Activated gamma-delta T cell treated with Interleukin-2 at 50 U/mL for 16 hours (primary cell): Measurements from ENCODE around the gene ABI3.
"Not testable (repeated sequence)": the region's sequence is repeated elsewhere in the genome, so short reads cannot be mapped to it uniquely, and the experiment has no call there.

Experiments used
- DNase-seq: peaks from one replicate; pipeline ENCODE4 v3.0.0-alpha.2; 2020

ABI3 gene

GRCh38 chr17:49254066-49254465 is 43.6 kb downstream of the ABI3 start:
- DNase-seq = no peak

- no peak for DNase-seq
These were observed 44.6 kb downstream of the ABI3 start for GRCh38 chr17:49255125-49255524.

- DNase-seq = no peak
These were observed 47.9 kb downstream of the ABI3 start for GRCh38 chr17:49258394-49258793.

GRCh38 chr17:49259663-49260010 is 49.1 kb downstream of the ABI3 start:
- no peak for DNase-seq

- DNase-seq = peak; percentile 43
These were observed 49.7 kb downstream of the ABI3 start for GRCh38 chr17:49260011-49260816.

- no peak for DNase-seq
These were observed 50.3 kb downstream of the ABI3 start for GRCh38 chr17:49260817-49261291.

GRCh38 chr17:49261540-49261939 is 51.0 kb downstream of the ABI3 start:
- DNase-seq = not testable (repeated sequence)

GRCh38 chr17:49266233-49266632 is 55.7 kb downstream of the ABI3 start:
- DNase-seq = no peak

- DNase-seq = no peak
These were observed 57.4 kb downstream of the ABI3 start for GRCh38 chr17:49267912-49268311.

GRCh38 chr17:49269356-49269755 is 58.8 kb downstream of the ABI3 start:
- DNase-seq = no peak
